Type B pancreatic cell (in vitro differentiated cells): ENCODE results near the gene EIF5. TPM values are rescaled to one million over a fixed set of nuclear protein-coding genes. Genes with fewer than 3 reads are reported as not detected.
"Not testable (repeated sequence)": the region's sequence is repeated elsewhere in the genome, so short reads cannot be mapped to it uniquely, and the experiment has no call there.

Experiments used
- DNase-seq: peaks from one replicate; pipeline ENCODE4 v3.0.0; 2021; ENCODE audit warnings: mixed read lengths; ENCODE audit not compliant: unreplicated experiment; ENCODE audit errors: extremely low spot score
- H3K27ac Mint-ChIP-seq: 2 replicates; pipeline ENCODE4 v1.8.0; 2021; ENCODE audit warnings: mild to moderate bottlenecking, mixed read lengths
- H3K27me3 Mint-ChIP-seq: 2 replicates; pipeline ENCODE4 v1.8.0; 2021; ENCODE audit warnings: mixed read lengths
- H3K36me3 Mint-ChIP-seq: 2 replicates; pipeline ENCODE4 v1.8.0; 2021; ENCODE audit warnings: mixed read lengths
- H3K4me1 Mint-ChIP-seq: one replicate; pipeline ENCODE4 v1.8.0; 2021; ENCODE audit warnings: mixed read lengths; ENCODE audit not compliant: unreplicated experiment
- H3K4me3 Mint-ChIP-seq: 2 replicates; pipeline ENCODE4 v1.8.0; 2021; ENCODE audit warnings: mild to moderate bottlenecking, mixed read lengths
- H3K9me3 Mint-ChIP-seq: 2 replicates; pipeline ENCODE4 v1.8.0; 2021; ENCODE audit warnings: mixed read lengths
- total RNA-seq: library from RNA; stranded (reverse); gene quantifications from 2 replicates; pipeline ENCODE4 v1.2.1, GENCODE V29; 2021; ENCODE audit warnings: low replicate concordance
- TF ChIP-seq, protein P1 (sequence below): fragments of 200-600 bp; sonication (generic); conservative IDR thresholded peaks from 2 replicates; pipeline ENCODE4 v1.5.0; 2021; ENCODE audit warnings: antibody characterized with exemption, mild to moderate bottlenecking

EIF5 gene
- total RNA-seq, 1 donor from 2014 or later = 340 TPM

DNA sequence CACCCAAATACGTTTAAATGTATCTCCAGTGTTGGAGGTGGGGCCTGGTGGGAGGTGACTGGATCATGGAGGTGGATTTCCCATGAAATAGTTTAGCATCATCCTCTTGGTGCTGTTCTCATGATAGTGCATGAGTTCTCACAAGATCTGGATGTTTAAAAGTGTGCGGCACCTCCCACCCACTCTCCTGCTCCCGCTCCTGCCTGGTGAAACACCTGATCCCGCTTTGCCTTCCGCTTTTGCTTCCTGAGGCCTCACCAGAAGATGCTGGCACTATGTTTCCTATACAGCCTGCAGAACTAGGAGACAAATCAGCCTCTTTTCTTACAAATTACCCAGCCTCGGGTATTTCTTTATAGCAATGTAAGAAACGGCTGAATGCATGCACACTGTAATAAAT is 20.1 kb downstream of the EIF5 start:
- H3K27ac Mint-ChIP-seq = no peak overlapping the region

DNA sequence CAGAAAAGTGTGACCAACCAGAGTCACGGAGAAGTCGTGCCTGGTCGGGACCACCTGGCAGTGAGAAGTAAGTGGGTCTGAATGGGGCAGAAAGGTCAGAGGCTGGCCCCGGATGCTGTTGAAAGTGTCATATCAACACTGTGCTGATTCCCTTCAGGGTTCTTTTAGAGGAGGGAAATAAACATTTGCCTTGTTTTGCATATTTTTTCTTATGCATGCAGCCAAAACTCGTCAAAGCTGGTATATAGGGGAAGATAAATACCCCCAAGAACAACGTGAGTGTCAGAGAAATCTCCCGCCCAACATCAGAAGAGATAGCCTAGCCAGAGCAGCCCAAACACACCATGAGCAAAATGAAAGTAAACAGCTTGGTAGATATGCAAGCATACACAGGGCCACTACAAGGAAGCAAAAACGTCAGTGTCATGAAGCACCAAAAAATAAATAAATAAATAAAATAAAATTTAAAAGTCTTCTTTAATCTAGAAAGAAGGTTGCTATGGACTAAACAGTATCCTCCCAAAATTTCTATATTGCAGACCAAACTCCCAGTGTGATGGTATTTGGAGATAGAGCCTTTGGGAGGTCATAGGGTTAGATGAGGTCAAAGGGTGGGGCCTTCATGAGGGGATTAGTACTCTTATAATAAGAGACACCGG is 22.1 kb downstream of the EIF5 start:
- Mint-ChIP-seq H3K36me3 (no peaks in the 10 kb centered on the region), H3K27ac (no peak overlapping the region), H3K9me3 (no peaks in the 10 kb centered on the region), H3K27me3 (peaks cover 3% of the 10 kb centered on the region), H3K4me3 (no peak overlapping the region), H3K4me1 (peaks cover 4% of the 10 kb centered on the region)
- TF ChIP-seq, protein P1, sequence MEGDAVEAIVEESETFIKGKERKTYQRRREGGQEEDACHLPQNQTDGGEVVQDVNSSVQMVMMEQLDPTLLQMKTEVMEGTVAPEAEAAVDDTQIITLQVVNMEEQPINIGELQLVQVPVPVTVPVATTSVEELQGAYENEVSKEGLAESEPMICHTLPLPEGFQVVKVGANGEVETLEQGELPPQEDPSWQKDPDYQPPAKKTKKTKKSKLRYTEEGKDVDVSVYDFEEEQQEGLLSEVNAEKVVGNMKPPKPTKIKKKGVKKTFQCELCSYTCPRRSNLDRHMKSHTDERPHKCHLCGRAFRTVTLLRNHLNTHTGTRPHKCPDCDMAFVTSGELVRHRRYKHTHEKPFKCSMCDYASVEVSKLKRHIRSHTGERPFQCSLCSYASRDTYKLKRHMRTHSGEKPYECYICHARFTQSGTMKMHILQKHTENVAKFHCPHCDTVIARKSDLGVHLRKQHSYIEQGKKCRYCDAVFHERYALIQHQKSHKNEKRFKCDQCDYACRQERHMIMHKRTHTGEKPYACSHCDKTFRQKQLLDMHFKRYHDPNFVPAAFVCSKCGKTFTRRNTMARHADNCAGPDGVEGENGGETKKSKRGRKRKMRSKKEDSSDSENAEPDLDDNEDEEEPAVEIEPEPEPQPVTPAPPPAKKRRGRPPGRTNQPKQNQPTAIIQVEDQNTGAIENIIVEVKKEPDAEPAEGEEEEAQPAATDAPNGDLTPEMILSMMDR = no peak
- DNase-seq = no peak

More for the DNA sequence above, 20.1 kb downstream of the EIF5 start:
- TF ChIP-seq, protein P1 = no peak
- no peak overlapping the region for H3K4me3 Mint-ChIP-seq
- H3K36me3 Mint-ChIP-seq = no peaks in the 10 kb centered on the region
- H3K9me3 Mint-ChIP-seq = no peaks in the 10 kb centered on the region
- H3K27me3 Mint-ChIP-seq = peaks cover 3% of the 10 kb centered on the region
- no peak for DNase-seq
- H3K4me1 Mint-ChIP-seq = peaks cover 4% of the 10 kb centered on the region

DNA sequence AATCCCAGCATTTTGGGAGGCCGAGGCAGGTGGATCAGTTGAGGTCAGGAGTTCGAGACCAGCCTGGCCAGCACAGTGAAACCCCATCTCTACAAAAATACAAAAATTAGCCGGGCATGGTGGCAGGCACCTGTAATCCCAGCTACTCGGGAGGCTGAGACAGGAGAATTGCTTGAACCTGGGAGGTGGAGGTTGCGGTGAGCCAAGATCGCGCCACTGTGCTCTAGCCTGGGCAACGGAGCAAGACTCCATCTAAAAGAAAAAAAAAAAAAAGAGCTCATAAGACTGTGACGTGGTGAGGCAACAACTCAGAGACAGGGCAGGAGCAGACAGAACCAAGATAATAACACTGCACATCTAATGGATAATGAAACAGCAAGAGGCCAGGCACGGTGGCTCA is 23.5 kb downstream of the EIF5 start:
- H3K4me1 Mint-ChIP-seq, H3K4me3 Mint-ChIP-seq, H3K36me3 Mint-ChIP-seq, H3K9me3 Mint-ChIP-seq, DNase-seq, H3K27ac Mint-ChIP-seq, H3K27me3 Mint-ChIP-seq: not testable (repeated sequence)

DNA sequence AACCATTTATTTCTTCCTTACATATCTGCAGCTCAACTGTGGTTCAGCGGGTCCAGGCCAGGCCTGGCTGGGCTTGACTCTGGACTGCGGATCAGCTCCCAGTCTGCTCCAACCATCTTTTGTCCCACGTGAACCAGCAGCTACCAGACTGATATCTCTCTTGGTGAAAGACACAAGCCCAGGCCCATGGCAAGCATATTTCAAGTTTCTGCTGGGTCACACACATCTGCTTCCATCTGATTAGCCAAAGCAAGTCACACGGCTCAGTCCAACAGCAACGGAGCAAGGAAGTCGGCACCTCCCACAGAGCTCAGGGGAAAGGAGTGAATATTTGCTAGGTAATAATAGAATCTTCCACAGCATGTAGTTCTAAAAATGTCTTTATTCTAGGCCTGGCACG is 26.5 kb downstream of the EIF5 start:
- TF ChIP-seq, protein P1 = no peak
- Mint-ChIP-seq H3K4me3 (no peak overlapping the region), H3K27me3 (peaks cover 3% of the 10 kb centered on the region), H3K36me3 (no peaks in the 10 kb centered on the region), H3K27ac (no peak overlapping the region), H3K9me3 (peaks cover 9% of the 10 kb centered on the region), H3K4me1 (peaks cover 4% of the 10 kb centered on the region)
- DNase-seq = no peak

DNA sequence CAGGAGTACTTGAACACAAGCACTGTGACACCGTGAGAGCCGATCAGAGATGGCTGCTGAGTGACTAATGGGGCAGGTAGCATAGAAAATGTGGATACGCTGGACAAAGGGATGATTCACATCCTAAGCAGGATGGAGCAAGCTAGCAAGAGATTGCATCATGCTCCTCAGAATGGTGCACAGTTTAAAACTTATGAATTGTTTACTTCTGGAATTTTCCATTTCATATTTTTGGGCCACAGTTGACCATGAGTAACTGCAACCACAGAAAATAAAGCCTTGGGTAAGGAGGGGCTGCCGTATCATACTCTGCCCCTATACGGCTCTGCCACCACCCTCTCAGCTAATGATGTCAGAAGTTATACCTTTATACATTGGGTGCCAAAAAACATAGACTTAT is 27.8 kb downstream of the EIF5 start:
- no peaks in the 10 kb centered on the region for H3K36me3 Mint-ChIP-seq
- TF ChIP-seq, protein P1 = no peak
- peaks cover 9% of the 10 kb centered on the region for H3K9me3 Mint-ChIP-seq
- peaks cover 3% of the 10 kb centered on the region for H3K27me3 Mint-ChIP-seq
- DNase-seq = no peak
- H3K4me3 Mint-ChIP-seq = no peak overlapping the region
- H3K27ac Mint-ChIP-seq = no peak overlapping the region
- H3K4me1 Mint-ChIP-seq = peaks cover 4% of the 10 kb centered on the region

DNA sequence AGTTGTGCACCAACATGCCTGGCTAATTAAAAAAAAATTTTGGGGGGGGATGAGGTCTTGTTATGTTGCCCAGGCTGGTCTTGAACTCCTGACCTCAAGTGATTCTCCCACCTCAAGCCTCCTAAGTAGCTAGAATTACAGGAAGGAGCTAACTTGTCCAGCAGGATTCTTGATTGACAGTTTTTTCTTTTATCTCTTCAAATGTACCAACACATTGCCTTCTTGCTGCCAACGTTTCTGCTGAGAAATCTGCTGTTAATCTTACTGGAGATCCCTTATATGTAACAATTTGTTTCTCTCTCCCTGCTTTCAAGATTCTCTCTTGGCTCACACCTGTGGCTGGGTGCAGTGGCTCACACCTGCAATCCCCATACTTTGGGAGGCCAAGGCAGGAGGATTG is 28.7 kb downstream of the EIF5 start:
- no peak overlapping the region for H3K27ac Mint-ChIP-seq
- H3K36me3 Mint-ChIP-seq = no peaks in the 10 kb centered on the region
- H3K9me3 Mint-ChIP-seq = peaks cover 9% of the 10 kb centered on the region
- TF ChIP-seq, protein P1 = no peak
- H3K27me3 Mint-ChIP-seq = peaks cover 3% of the 10 kb centered on the region
- no peaks in the 10 kb centered on the region for H3K4me1 Mint-ChIP-seq
- no peak overlapping the region for H3K4me3 Mint-ChIP-seq
- no peak for DNase-seq
